Measurements from ENCODE around the gene KIR3DL3. TPM values are rescaled to one million over a fixed set of nuclear protein-coding genes. Genes with fewer than 3 reads are reported as not detected.
"Not testable (repeated sequence)": the region's sequence is repeated elsewhere in the genome, so short reads cannot be mapped to it uniquely, and the experiment has no call there.

Gene KIR3DL3
- total RNA-seq, 1 donor from 2014 or later: not detected

DNA sequence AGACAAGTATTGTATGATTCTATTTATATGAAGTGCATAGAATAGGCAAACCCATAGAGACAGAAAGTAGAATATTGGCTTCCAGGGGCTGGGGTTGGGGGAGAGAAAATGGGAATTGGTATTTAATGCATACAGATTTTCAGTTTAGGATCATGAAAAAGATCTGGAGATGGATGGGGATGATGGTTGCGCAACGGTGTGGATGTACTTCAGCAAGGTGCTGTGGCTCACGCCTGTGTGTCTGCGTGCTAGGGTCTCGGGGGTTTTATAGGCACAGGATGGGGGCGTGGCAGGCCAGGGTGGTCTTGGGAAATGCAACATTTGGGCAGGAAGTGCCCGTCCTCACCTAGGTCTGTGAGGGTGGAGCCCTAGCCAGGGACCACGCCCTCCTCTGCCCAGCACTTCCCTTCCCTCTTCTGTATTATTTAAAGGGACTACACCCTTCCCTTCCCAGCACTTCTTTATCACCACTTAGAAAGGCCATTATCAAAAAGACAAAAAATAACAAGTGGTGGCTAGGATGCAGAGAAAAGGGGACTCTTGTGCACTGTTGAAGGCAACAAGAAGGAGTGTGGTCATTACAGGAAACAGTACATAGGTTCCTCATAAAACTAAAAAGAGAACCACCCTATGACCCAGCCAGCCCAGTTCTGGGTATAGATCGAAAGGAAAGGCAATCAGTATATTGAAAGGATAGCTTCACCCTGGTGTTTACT, 32.5 kb upstream of the KIR3DL3 start:
- FAIRE-seq: no peak
- no peak for DNase-seq (ENCODE audit: low read depth)
- Histone ChIP-seq H3K4me3 (ENCODE audit: low read depth, low read length) (no peak overlapping the region), H3K27me3 (ENCODE audit: control insufficient read depth, insufficient read depth, low read length) (no peaks in the 10 kb centered on the region), H3K36me3 (ENCODE audit: control insufficient read depth, insufficient read depth, low read length) (no peaks in the 10 kb centered on the region)
- TF ChIP-seq, protein P1, sequence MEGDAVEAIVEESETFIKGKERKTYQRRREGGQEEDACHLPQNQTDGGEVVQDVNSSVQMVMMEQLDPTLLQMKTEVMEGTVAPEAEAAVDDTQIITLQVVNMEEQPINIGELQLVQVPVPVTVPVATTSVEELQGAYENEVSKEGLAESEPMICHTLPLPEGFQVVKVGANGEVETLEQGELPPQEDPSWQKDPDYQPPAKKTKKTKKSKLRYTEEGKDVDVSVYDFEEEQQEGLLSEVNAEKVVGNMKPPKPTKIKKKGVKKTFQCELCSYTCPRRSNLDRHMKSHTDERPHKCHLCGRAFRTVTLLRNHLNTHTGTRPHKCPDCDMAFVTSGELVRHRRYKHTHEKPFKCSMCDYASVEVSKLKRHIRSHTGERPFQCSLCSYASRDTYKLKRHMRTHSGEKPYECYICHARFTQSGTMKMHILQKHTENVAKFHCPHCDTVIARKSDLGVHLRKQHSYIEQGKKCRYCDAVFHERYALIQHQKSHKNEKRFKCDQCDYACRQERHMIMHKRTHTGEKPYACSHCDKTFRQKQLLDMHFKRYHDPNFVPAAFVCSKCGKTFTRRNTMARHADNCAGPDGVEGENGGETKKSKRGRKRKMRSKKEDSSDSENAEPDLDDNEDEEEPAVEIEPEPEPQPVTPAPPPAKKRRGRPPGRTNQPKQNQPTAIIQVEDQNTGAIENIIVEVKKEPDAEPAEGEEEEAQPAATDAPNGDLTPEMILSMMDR (IDR thresholded peaks at IDR 0.05; ENCODE audit: insufficient read depth, low read length, severe bottlenecking): no peak

DNA sequence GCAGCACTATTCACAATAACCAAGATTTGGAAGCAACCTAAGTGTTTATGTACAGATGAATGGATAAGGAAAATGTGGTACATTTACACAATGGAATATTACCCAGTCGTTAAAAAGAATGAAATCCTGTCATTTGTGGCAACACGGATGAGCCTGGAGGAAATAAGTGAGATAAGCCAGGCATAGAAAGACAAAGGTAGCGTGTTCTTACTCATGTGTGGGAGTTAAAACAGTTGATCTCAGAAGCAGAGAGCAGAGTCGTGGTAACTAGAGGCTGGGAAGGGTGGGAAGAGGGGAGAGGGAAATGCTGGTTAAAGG, 32.0 kb upstream of the KIR3DL3 start:
- no peaks in the 10 kb centered on the region for H3K27me3 ChIP-seq (ENCODE audit: control insufficient read depth, insufficient read depth, low read length)
- no peak overlapping the region for H3K4me3 ChIP-seq (ENCODE audit: low read depth, low read length)
- DNase-seq (ENCODE audit: low read depth) (no peak), FAIRE-seq (no peak)
- H3K36me3 ChIP-seq (ENCODE audit: control insufficient read depth, insufficient read depth, low read length): no peaks in the 10 kb centered on the region
- TF ChIP-seq, protein P1 (IDR thresholded peaks at IDR 0.05; ENCODE audit: insufficient read depth, low read length, severe bottlenecking): no peak

DNA sequence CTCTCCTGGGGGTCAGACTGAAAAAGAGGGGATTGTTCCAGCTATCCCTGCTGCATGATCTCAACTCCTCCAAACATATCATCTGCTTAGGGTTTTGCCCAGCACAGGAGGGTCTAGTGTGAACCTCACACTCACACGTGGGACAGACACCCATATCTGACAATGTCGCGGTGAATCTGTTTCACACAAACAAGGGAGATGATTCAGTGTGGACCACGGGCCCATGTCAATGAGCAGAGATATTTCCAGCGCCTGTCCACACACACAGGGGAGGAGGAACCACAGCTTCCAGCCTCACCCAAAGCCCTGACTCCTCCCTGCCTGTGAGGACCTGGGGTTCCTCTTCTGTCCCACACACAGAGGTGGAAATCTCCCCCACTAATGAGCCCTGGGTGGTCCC, 29.6 kb upstream of the KIR3DL3 start:
- Histone ChIP-seq H3K27me3 (ENCODE audit: control insufficient read depth, insufficient read depth, low read length) (no peaks in the 10 kb centered on the region), H3K36me3 (ENCODE audit: control insufficient read depth, insufficient read depth, low read length) (no peaks in the 10 kb centered on the region), H3K4me3 (ENCODE audit: low read depth, low read length) (no peak overlapping the region)
- TF ChIP-seq, protein P1 (IDR thresholded peaks at IDR 0.05; ENCODE audit: insufficient read depth, low read length, severe bottlenecking): no peak
- FAIRE-seq: no peak
- DNase-seq (ENCODE audit: low read depth): no peak

DNA sequence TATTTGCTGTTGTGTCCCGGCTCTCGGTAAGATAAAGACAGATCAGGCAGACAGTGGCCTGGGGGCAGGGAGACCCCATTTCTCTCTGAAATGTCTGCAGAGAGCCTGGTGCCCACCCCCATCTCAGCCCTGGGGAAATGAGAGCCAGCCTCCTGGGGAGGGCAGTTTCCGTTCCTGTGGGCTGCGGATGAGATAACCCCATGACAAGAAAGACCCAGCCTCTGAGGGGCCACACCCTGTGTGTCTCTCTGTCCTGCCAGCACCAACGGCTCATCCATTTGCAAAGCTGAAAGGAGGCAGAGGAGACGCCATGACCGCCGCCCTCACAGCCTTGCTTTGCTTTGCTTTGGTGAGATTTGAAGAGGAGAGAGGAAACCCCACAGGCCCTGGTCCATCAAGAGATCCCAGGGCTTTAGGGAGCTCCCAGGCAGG, 28.1 kb upstream of the KIR3DL3 start:
- H3K36me3 ChIP-seq (ENCODE audit: control insufficient read depth, insufficient read depth, low read length): no peaks in the 10 kb centered on the region
- TF ChIP-seq, protein P1 (IDR thresholded peaks at IDR 0.05; ENCODE audit: insufficient read depth, low read length, severe bottlenecking): no peak
- DNase-seq (ENCODE audit: low read depth): no peak
- no peak for FAIRE-seq
- H3K4me3 ChIP-seq (ENCODE audit: low read depth, low read length): no peak overlapping the region
- no peaks in the 10 kb centered on the region for H3K27me3 ChIP-seq (ENCODE audit: control insufficient read depth, insufficient read depth, low read length)

DNA sequence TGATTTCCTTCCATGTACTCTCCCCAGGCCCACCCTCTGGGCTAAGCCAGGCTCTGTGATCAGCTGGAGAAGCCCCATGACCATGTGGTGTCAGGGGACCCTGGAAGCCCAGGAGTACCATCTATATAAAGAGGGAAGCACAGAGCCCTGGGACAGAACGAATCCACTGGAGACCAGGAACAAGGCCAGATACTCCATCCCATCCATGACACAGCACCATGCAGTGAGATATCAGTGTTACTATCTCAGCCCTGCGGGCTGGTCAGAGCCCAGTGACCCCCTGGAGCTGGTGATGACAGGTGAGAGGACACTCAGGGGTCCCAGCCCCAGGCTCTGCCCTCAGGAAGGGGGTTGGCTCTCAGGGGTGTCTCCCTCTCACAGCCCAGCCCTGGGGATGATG, 27.5 kb upstream of the KIR3DL3 start:
- Histone ChIP-seq H3K36me3 (ENCODE audit: control insufficient read depth, insufficient read depth, low read length) (no peaks in the 10 kb centered on the region), H3K4me3 (ENCODE audit: low read depth, low read length) (no peak overlapping the region), H3K27me3 (ENCODE audit: control insufficient read depth, insufficient read depth, low read length) (no peaks in the 10 kb centered on the region)
- DNase-seq (ENCODE audit: low read depth): no peak
- no peak for FAIRE-seq
- TF ChIP-seq, protein P1 (IDR thresholded peaks at IDR 0.05; ENCODE audit: insufficient read depth, low read length, severe bottlenecking): no peak

DNA sequence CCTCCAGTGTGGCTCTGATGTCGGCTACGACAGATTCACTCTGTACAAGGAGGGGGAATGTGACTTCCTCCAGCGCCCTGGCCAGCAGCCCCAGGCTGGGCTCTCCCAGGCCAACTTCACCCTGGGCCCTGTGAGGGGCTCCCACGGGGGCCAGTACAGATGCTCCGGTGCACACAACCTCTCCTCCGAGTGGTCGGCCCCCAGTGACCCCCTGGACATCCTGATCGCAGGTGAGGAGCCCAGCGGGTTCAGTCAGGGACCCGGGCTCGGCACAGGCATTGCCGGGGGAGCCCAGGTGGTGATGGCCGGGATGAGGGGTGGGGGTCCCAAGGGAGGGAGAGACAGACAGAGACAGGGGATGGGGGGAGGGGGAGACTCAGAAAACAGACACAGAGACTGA, 26.5 kb upstream of the KIR3DL3 start:
- H3K36me3 ChIP-seq (ENCODE audit: control insufficient read depth, insufficient read depth, low read length); H3K4me3 ChIP-seq (ENCODE audit: low read depth, low read length); FAIRE-seq; H3K27me3 ChIP-seq (ENCODE audit: control insufficient read depth, insufficient read depth, low read length); DNase-seq (ENCODE audit: low read depth): not testable (repeated sequence)
